ENCODE measurements around the gene DYRK4.

GRCh38 chr12:4586500-4586899 is 24.5 kb downstream of the DYRK4 start:
- TF ChIP-seq CTCF (IDR thresholded peaks at IDR 0.05; ENCODE audit: low read depth, low read length): no peak
- TF ChIP-seq EZH2phosphoT487 (IDR thresholded peaks at IDR 0.05; ENCODE audit: low read depth): no peak

Measured in OCI-LY3 (cell line).